ENCODE results near the gene KIAA1614.
A peak's percentile ranks its signal among the peaks of the same experiment; 100 is the strongest.

Gene KIAA1614

GRCh38 chr1:180920193-180920592 is 7.5 kb downstream of the KIAA1614 start:
- Histone ChIP-seq H3K79me2 (ENCODE audit: low read length) (no peaks in the 10 kb centered on the region), H3K9ac (ENCODE audit: low read length) (no peak overlapping the region), H3K27me3 (replicated peaks; ENCODE audit: insufficient read depth, low read length) (no peaks in the 10 kb centered on the region; the same call in 1 of the 2 replicates), H3K4me2 (ENCODE audit: low read depth, low read length) (no peak overlapping the region), H3K9me2 (replicated peaks; ENCODE audit: insufficient read depth, low read length) (no peaks in the 10 kb centered on the region), H3K36me3 (replicated peaks; ENCODE audit: insufficient read depth, low read length) (no peaks in the 10 kb centered on the region), H3K27ac (ENCODE audit: low read length) (no peak overlapping the region), H3K4me3 (ENCODE audit: low read length) (no peak overlapping the region), H4K20me1 (ENCODE audit: insufficient read depth, low read length) (no peaks in the 10 kb centered on the region), H3K9me3 (replicated peaks; ENCODE audit: insufficient read depth, low read length) (no peaks in the 10 kb centered on the region), H3K4me1 (ENCODE audit: low read length) (peaks cover 5% of the 10 kb centered on the region; the same call in 1 of the 2 replicates), H3F3A (ENCODE audit: insufficient read depth, low read length) (no peaks in the 10 kb centered on the region), H2AFZ (ENCODE audit: low read length) (no peak overlapping the region)
- TF ChIP-seq EZH2phosphoT487 (IDR thresholded peaks at IDR 0.05; ENCODE audit: low read length) (no peak), EZH2 (optimal IDR thresholded peaks at IDR 0.05; ENCODE audit: low read depth, low read length) (no peak)
- TF ChIP-seq, protein P1, sequence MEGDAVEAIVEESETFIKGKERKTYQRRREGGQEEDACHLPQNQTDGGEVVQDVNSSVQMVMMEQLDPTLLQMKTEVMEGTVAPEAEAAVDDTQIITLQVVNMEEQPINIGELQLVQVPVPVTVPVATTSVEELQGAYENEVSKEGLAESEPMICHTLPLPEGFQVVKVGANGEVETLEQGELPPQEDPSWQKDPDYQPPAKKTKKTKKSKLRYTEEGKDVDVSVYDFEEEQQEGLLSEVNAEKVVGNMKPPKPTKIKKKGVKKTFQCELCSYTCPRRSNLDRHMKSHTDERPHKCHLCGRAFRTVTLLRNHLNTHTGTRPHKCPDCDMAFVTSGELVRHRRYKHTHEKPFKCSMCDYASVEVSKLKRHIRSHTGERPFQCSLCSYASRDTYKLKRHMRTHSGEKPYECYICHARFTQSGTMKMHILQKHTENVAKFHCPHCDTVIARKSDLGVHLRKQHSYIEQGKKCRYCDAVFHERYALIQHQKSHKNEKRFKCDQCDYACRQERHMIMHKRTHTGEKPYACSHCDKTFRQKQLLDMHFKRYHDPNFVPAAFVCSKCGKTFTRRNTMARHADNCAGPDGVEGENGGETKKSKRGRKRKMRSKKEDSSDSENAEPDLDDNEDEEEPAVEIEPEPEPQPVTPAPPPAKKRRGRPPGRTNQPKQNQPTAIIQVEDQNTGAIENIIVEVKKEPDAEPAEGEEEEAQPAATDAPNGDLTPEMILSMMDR (IDR thresholded peaks at IDR 0.05; ENCODE audit: low read length): no peak
- DNase-seq: no peak

DNA sequence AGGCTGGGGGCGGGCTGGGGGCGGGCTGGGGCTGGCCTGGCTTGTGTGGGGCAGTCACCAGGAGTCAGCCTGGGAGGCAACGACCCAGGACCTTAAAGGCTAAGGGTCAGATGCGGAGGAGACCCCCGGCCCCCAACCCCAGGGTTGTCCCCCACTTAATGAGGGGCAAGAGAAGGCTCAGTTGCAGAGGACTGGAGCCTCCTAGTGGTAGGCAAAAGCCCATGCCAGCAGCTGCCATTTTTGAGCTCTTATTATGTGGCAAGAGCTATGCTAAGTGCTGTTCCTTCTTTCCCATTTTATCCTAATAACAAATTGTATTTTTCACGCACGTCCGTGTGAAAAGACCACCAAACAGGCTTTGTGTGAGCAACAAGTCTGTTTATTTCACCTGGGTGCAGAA is 8.0 kb downstream of the KIAA1614 start:
- Histone ChIP-seq H2AFZ (ENCODE audit: low read length) (no peak overlapping the region), H3K9me3 (replicated peaks; ENCODE audit: insufficient read depth, low read length) (no peaks in the 10 kb centered on the region), H3F3A (ENCODE audit: insufficient read depth, low read length) (no peaks in the 10 kb centered on the region), H3K4me3 (ENCODE audit: low read length) (no peak overlapping the region), H3K79me2 (ENCODE audit: low read length) (no peaks in the 10 kb centered on the region), H3K27me3 (replicated peaks; ENCODE audit: insufficient read depth, low read length) (no peaks in the 10 kb centered on the region), H3K4me1 (ENCODE audit: low read length) (peaks cover 5% of the 10 kb centered on the region; the same call in 1 of the 2 replicates), H3K4me2 (ENCODE audit: low read depth, low read length) (no peak overlapping the region), H3K36me3 (replicated peaks; ENCODE audit: insufficient read depth, low read length) (no peaks in the 10 kb centered on the region), H3K9ac (ENCODE audit: low read length) (no peak overlapping the region), H4K20me1 (ENCODE audit: insufficient read depth, low read length) (no peaks in the 10 kb centered on the region), H3K9me2 (replicated peaks; ENCODE audit: insufficient read depth, low read length) (no peaks in the 10 kb centered on the region), H3K27ac (ENCODE audit: low read length) (no peak overlapping the region)
- TF ChIP-seq, protein P1 (IDR thresholded peaks at IDR 0.05; ENCODE audit: low read length): peak; percentile 45
- TF ChIP-seq EZH2 (optimal IDR thresholded peaks at IDR 0.05; ENCODE audit: low read depth, low read length) (no peak), EZH2phosphoT487 (IDR thresholded peaks at IDR 0.05; ENCODE audit: low read length) (no peak)
- no peak for DNase-seq

DNA sequence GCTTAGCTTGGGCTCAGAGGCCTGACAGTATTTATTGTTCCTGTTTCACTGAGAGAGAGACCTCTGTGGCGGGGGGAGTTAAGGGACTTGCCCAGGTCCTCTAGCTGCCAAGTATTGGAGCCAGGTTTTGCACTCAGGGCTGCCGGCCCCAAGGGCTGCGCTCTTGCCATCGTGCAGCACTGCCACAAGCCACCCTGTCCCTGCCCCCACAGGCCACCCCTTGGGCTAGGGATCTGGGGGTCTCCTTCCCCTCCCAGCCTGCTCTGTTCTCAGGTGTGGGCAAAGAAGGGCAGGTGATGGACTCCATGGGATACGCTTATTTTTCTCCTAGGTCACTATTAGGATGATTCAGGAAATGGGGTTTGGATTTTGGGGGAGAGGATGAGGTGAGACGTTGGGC is 8.7 kb downstream of the KIAA1614 start:
- Histone ChIP-seq H3K9ac (ENCODE audit: low read length) (no peak overlapping the region), H3K9me3 (replicated peaks; ENCODE audit: insufficient read depth, low read length) (no peaks in the 10 kb centered on the region), H3K27me3 (replicated peaks; ENCODE audit: insufficient read depth, low read length) (no peaks in the 10 kb centered on the region), H3K9me2 (replicated peaks; ENCODE audit: insufficient read depth, low read length) (no peaks in the 10 kb centered on the region), H3K36me3 (replicated peaks; ENCODE audit: insufficient read depth, low read length) (no peaks in the 10 kb centered on the region), H3K4me3 (ENCODE audit: low read length) (no peak overlapping the region), H3K4me1 (ENCODE audit: low read length) (peaks cover 5% of the 10 kb centered on the region; the same call in 1 of the 2 replicates), H3F3A (ENCODE audit: insufficient read depth, low read length) (no peaks in the 10 kb centered on the region), H4K20me1 (ENCODE audit: insufficient read depth, low read length) (no peaks in the 10 kb centered on the region), H3K27ac (ENCODE audit: low read length) (no peak overlapping the region), H3K79me2 (ENCODE audit: low read length) (no peaks in the 10 kb centered on the region), H3K4me2 (ENCODE audit: low read depth, low read length) (no peak overlapping the region), H2AFZ (ENCODE audit: low read length) (no peak overlapping the region)
- no peak for DNase-seq
- TF ChIP-seq EZH2phosphoT487 (IDR thresholded peaks at IDR 0.05; ENCODE audit: low read length): no peak
- no peak for TF ChIP-seq EZH2 (optimal IDR thresholded peaks at IDR 0.05; ENCODE audit: low read depth, low read length)
- TF ChIP-seq, protein P1 (IDR thresholded peaks at IDR 0.05; ENCODE audit: low read length): no peak

All from MM.1S (cell line).